Neural cell (in vitro differentiated cells): ENCODE measurements around the gene MED29. TPM values are rescaled to one million over a fixed set of nuclear protein-coding genes. Genes with fewer than 3 reads are reported as not detected.

Experiments used
- H2AFZ ChIP-seq: fragments of 200-600, 300-800 bp; sonication (generic), shearing (Covaris generic); 2 replicates; pipeline ENCODE4 v1.6.0; 2014; ENCODE audit warnings: low read depth, mild to moderate bottlenecking, antibody characterized with exemption, low read length, moderate library complexity
- H3F3A ChIP-seq: fragments of 200-600 bp; shearing (Covaris generic); 2 replicates; pipeline ENCODE4 v1.6.1; 2016; ENCODE audit warnings: mild to moderate bottlenecking, moderate library complexity, mixed read lengths, antibody characterized with exemption, low read length; ENCODE audit not compliant: insufficient read depth, poor library complexity, severe bottlenecking
- H3K27ac ChIP-seq: fragments of 200-600, 300-800 bp; sonication (generic), shearing (Covaris generic); 2 replicates; pipeline ENCODE4 v1.5.1; 2014; ENCODE audit warnings: mild to moderate bottlenecking, low read length, moderate library complexity
- H3K27me3 ChIP-seq: fragments of 300-800, 200-600 bp; sonication (generic), shearing (Covaris generic); 2 replicates; pipeline ENCODE4 v1.6.0; 2014; ENCODE audit warnings: mild to moderate bottlenecking, low read depth, low read length, moderate library complexity; ENCODE audit not compliant: insufficient read depth
- H3K36me3 ChIP-seq: fragments of 300-800, 200-600 bp; sonication (generic), shearing (Covaris generic); 2 replicates; pipeline ENCODE4 v1.5.1; 2014; ENCODE audit warnings: mild to moderate bottlenecking, antibody characterized with exemption, low read length, moderate library complexity; ENCODE audit not compliant: insufficient read depth
- H3K4me2 ChIP-seq: fragments of 300-800, 200-600 bp; sonication (generic), shearing (Covaris generic); 2 replicates; pipeline ENCODE4 v1.6.0; 2014; ENCODE audit warnings: mild to moderate bottlenecking, low read length
- H3K4me3 ChIP-seq: fragments of 300-800, 200-600 bp; sonication (generic), shearing (Covaris generic); 2 replicates; pipeline ENCODE4 v1.5.1; 2014; ENCODE audit warnings: mild to moderate bottlenecking, low read length, moderate library complexity
- H3K79me2 ChIP-seq: fragments of 200-600 bp; shearing (Covaris generic); replicated peaks from 2 replicates; pipeline ENCODE4 v1.6.0; 2014; ENCODE audit warnings: mild to moderate bottlenecking, low read length, moderate library complexity; ENCODE audit not compliant: insufficient read depth
- H3K9ac ChIP-seq: fragments of 300-800, 200-600 bp; sonication (generic), shearing (Covaris generic); 2 replicates; pipeline ENCODE4 v1.6.1; 2016; ENCODE audit warnings: mild to moderate bottlenecking, low read length, mixed read lengths
- H3K9me2 ChIP-seq: fragments of 200-600 bp; shearing (Covaris generic); 2 replicates; pipeline ENCODE4 v1.6.1; 2016; ENCODE audit warnings: mild to moderate bottlenecking, low read length, mixed read lengths; ENCODE audit not compliant: insufficient read depth
- H3K9me3 ChIP-seq: fragments of 200-600, 300-800 bp; sonication (generic), shearing (Covaris generic); 2 replicates; pipeline ENCODE4 v1.6.1; 2016; ENCODE audit warnings: mild to moderate bottlenecking, mixed run types, low read length, moderate library complexity, mixed read lengths
- H4K20me1 ChIP-seq: fragments of 200-600 bp; shearing (Covaris generic); 2 replicates; pipeline ENCODE4 v1.6.1; 2016; ENCODE audit warnings: mild to moderate bottlenecking, mixed run types; ENCODE audit not compliant: insufficient read depth
- CTCF ChIP-seq: fragments of 450-650 bp; IDR thresholded peaks from 2 replicates; pipeline ENCODE4 v1.5.1; 2014; ENCODE audit warnings: antibody characterized with exemption, mild to moderate bottlenecking, moderate library complexity; ENCODE audit not compliant: poor library complexity, severe bottlenecking
- EP300 ChIP-seq: fragments of 450-650 bp; conservative IDR thresholded peaks from 2 replicates; pipeline ENCODE4 v1.6.1; 2014; ENCODE audit warnings: antibody characterized with exemption, mild to moderate bottlenecking, moderate library complexity; ENCODE audit not compliant: poor library complexity, severe bottlenecking
- EZH2 ChIP-seq: fragments of 200-600, 300-800 bp; shearing (Covaris generic), sonication (generic); IDR thresholded peaks from 2 replicates; pipeline ENCODE4 v1.6.1; 2014; ENCODE audit warnings: antibody characterized with exemption, low read length, borderline replicate concordance, mild to moderate bottlenecking; ENCODE audit not compliant: insufficient read depth, poor library complexity, severe bottlenecking
- MXI1 ChIP-seq: fragments of 450-650 bp; conservative IDR thresholded peaks from 2 replicates; pipeline ENCODE4 v1.6.1; 2014; ENCODE audit warnings: antibody characterized with exemption, mild to moderate bottlenecking; ENCODE audit not compliant: poor library complexity, severe bottlenecking
- POLR2AphosphoS5 ChIP-seq: IDR thresholded peaks from 2 replicates; pipeline ENCODE4 v1.6.1; 2012
- RAD21 ChIP-seq: fragments of 450-650 bp; conservative IDR thresholded peaks from 2 replicates; pipeline ENCODE4 v1.6.1; 2014; ENCODE audit warnings: antibody characterized with exemption, mild to moderate bottlenecking, moderate library complexity
- REST ChIP-seq: IDR thresholded peaks from 2 replicates; pipeline ENCODE4 v1.6.1; 2012; ENCODE audit warnings: borderline replicate concordance
- SMC3 ChIP-seq: fragments of 450-650 bp; conservative IDR thresholded peaks from 2 replicates; pipeline ENCODE4 v1.6.1; 2014; ENCODE audit warnings: antibody characterized with exemption, mild to moderate bottlenecking, moderate library complexity; ENCODE audit not compliant: poor library complexity
- TAF1 ChIP-seq: IDR thresholded peaks from 2 replicates; pipeline ENCODE4 v1.6.1; 2012; ENCODE audit warnings: low read depth
- polyA plus RNA-seq: library from polyadenylated mRNA; depleted of rRNA; stranded (reverse); fragments of >200 nt; gene quantifications from 2 replicates; pipeline ENCODE4 v1.2.3, GENCODE V29; 2014

Gene MED29
- polyA plus RNA-seq, 1 donor from 2014 or later: 39.5 TPM

- no peak overlapping the region for H2AFZ ChIP-seq
- no peaks in the 10 kb centered on the region for H3K36me3 ChIP-seq
- H3K9ac ChIP-seq: no peak overlapping the region
- H3K9me3 ChIP-seq: no peaks in the 10 kb centered on the region
- H3K27ac ChIP-seq: no peak overlapping the region
- H3K27me3 ChIP-seq: no peaks in the 10 kb centered on the region
- H4K20me1 ChIP-seq: no peaks in the 10 kb centered on the region
- no peak overlapping the region for H3K4me2 ChIP-seq
- no peak overlapping the region for H3K4me3 ChIP-seq
- H3F3A ChIP-seq: no peaks in the 10 kb centered on the region
- no peak for TF ChIP-seq EZH2
- no peak for TF ChIP-seq TAF1
- no peak for TF ChIP-seq CTCF
- TF ChIP-seq REST: no peak
- TF ChIP-seq EP300: no peak
- TF ChIP-seq POLR2AphosphoS5: no peak
- TF ChIP-seq SMC3: no peak
- no peak for TF ChIP-seq MXI1
- TF ChIP-seq RAD21: no peak
- H3K9me2 ChIP-seq: no peaks in the 10 kb centered on the region
- H3K79me2 ChIP-seq: peaks cover 27% of the 10 kb centered on the region
These were observed 26.4 kb downstream of the MED29 start for GRCh38 chr19:39417463-39418181.

GRCh38 chr19:39419003-39419402 is 27.8 kb downstream of the MED29 start:
- H3K79me2 ChIP-seq: peaks cover 22% of the 10 kb centered on the region

More at GRCh38 chr19:39419003-39419402, 27.8 kb downstream of the MED29 start:
- no peak overlapping the region for H3K4me2 ChIP-seq
- no peaks in the 10 kb centered on the region for H3K27me3 ChIP-seq
- H3K27ac ChIP-seq: no peak overlapping the region
- no peaks in the 10 kb centered on the region for H3K36me3 ChIP-seq
- no peak for TF ChIP-seq CTCF
- no peak for TF ChIP-seq RAD21
- no peak for TF ChIP-seq POLR2AphosphoS5
- TF ChIP-seq EZH2: no peak
- no peak for TF ChIP-seq REST
- TF ChIP-seq TAF1: no peak
- TF ChIP-seq EP300: no peak
- TF ChIP-seq SMC3: no peak
- no peak for TF ChIP-seq MXI1
- no peak overlapping the region for H3K4me3 ChIP-seq
- no peak overlapping the region for H2AFZ ChIP-seq
- no peaks in the 10 kb centered on the region for H4K20me1 ChIP-seq
- no peaks in the 10 kb centered on the region for H3F3A ChIP-seq
- no peaks in the 10 kb centered on the region for H3K9me2 ChIP-seq
- no peak overlapping the region for H3K9ac ChIP-seq
- no peaks in the 10 kb centered on the region for H3K9me3 ChIP-seq
